Measurements from ENCODE around the gene CD300C. TPM values are rescaled to one million over a fixed set of nuclear protein-coding genes. Genes with fewer than 3 reads are reported as not detected.

The CD300C gene
- total RNA-seq, 1 experiment from 2014 or later = not detected

GRCh38 chr17:74579900-74580299, 34.0 kb upstream of the CD300C start:
- Mint-ChIP-seq H3K27me3 (ENCODE audit: low read depth) (peaks cover 10% of the 10 kb centered on the region), H3K4me3 (no peak overlapping the region), H3K9me3 (peaks cover 3% of the 10 kb centered on the region; the same call in 1 of the 2 replicates), H3K27ac (no peak overlapping the region), H3K4me1 (peaks cover 6% of the 10 kb centered on the region), H3K36me3 (no peaks in the 10 kb centered on the region)
- ChIA-PET CTCF (interaction anchor here (2.6 kb wide), 1 partner anchor 14 kb away, joined by 14 read pairs; no protein-coding TSS in a partner anchor), POLR2A (no interaction called here)
- DNase-seq (ENCODE audit: low spot score) (no peak), ATAC-seq (no peak)
- no peak for TF ChIP-seq ATF6 (CRISPR knock-in tag; IDR thresholded peaks at IDR 0.05)
- no peak for TF ChIP-seq ZNF121 (CRISPR knock-in tag; IDR thresholded peaks at IDR 0.05)
- TF ChIP-seq CREB1 (CRISPR knock-in tag; IDR thresholded peaks at IDR 0.05) = no peak
- TF ChIP-seq, protein P1, sequence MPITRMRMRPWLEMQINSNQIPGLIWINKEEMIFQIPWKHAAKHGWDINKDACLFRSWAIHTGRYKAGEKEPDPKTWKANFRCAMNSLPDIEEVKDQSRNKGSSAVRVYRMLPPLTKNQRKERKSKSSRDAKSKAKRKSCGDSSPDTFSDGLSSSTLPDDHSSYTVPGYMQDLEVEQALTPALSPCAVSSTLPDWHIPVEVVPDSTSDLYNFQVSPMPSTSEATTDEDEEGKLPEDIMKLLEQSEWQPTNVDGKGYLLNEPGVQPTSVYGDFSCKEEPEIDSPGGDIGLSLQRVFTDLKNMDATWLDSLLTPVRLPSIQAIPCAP (CRISPR knock-in tag; IDR thresholded peaks at IDR 0.05) = no peak

- ChIA-PET CTCF (interaction anchor here (2.6 kb wide), 1 partner anchor 13 kb away, joined by 14 read pairs; no protein-coding TSS in a partner anchor), POLR2A (no interaction called here)
- Mint-ChIP-seq H3K27ac (no peak overlapping the region), H3K9me3 (peaks cover 3% of the 10 kb centered on the region; the same call in 1 of the 2 replicates), H3K4me3 (no peak overlapping the region), H3K27me3 (ENCODE audit: low read depth) (peaks cover 11% of the 10 kb centered on the region), H3K36me3 (no peaks in the 10 kb centered on the region), H3K4me1 (peaks cover 6% of the 10 kb centered on the region)
- ATAC-seq = no peak
- TF ChIP-seq TP53 (CRISPR knock-in tag; IDR thresholded peaks at IDR 0.05) (no peak), SOX15 (CRISPR knock-in tag; IDR thresholded peaks at IDR 0.05) (no peak), USF2 (CRISPR knock-in tag; IDR thresholded peaks at IDR 0.05) (no peak), NFATC4 (CRISPR knock-in tag; IDR thresholded peaks at IDR 0.05) (no peak), JAZF1 (CRISPR knock-in tag; IDR thresholded peaks at IDR 0.05) (no peak), ZNF423 (CRISPR knock-in tag; IDR thresholded peaks at IDR 0.05) (no peak), NFYB (CRISPR knock-in tag; conservative IDR thresholded peaks at IDR 0.05; ENCODE audit: low read depth) (no peak), E2F4 (CRISPR knock-in tag; IDR thresholded peaks at IDR 0.05; ENCODE audit: borderline replicate concordance, low read depth) (no peak), E2F1 (CRISPR knock-in tag; IDR thresholded peaks at IDR 0.05) (no peak), HMGA2 (CRISPR knock-in tag; IDR thresholded peaks at IDR 0.05) (no peak), EMX1 (CRISPR knock-in tag; IDR thresholded peaks at IDR 0.05) (no peak)
- TF ChIP-seq, protein P1 (CRISPR knock-in tag; IDR thresholded peaks at IDR 0.05) = no peak
- TF ChIP-seq, protein P2, sequence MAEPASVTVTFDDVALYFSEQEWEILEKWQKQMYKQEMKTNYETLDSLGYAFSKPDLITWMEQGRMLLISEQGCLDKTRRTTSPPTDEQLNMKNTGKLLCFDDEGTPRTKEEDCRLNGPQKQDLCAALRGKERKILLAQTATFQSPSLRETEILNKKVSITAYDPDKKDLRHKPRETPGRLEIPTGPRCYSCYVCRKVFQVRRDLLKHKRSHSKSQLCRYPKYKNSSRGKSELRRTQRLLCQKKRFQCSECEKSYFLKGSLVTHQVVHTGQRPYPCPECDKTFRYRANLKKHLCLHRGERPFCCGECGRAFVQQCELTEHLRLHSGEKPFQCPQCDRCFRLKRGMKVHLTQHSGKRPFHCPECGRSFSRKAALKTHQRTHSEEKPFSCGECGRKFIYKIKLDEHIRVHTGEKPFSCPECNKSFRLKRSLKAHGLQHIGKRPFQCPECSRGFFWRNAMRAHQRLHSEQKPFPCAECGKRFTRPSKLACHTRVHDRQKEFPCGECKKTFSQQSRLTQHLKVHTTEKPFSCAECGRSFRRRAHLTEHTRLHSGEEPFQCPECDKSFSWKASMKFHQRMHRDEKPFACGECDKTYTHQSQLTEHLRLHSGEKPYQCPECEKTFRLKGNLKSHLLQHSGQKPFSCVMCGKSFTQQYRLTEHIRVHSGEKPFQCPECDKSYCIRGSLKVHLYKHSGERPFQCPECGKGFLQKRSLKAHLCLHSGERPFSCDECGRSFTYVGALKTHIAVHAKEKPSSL (CRISPR knock-in tag; conservative IDR thresholded peaks at IDR 0.05) = no peak
- TF ChIP-seq, protein P3, sequence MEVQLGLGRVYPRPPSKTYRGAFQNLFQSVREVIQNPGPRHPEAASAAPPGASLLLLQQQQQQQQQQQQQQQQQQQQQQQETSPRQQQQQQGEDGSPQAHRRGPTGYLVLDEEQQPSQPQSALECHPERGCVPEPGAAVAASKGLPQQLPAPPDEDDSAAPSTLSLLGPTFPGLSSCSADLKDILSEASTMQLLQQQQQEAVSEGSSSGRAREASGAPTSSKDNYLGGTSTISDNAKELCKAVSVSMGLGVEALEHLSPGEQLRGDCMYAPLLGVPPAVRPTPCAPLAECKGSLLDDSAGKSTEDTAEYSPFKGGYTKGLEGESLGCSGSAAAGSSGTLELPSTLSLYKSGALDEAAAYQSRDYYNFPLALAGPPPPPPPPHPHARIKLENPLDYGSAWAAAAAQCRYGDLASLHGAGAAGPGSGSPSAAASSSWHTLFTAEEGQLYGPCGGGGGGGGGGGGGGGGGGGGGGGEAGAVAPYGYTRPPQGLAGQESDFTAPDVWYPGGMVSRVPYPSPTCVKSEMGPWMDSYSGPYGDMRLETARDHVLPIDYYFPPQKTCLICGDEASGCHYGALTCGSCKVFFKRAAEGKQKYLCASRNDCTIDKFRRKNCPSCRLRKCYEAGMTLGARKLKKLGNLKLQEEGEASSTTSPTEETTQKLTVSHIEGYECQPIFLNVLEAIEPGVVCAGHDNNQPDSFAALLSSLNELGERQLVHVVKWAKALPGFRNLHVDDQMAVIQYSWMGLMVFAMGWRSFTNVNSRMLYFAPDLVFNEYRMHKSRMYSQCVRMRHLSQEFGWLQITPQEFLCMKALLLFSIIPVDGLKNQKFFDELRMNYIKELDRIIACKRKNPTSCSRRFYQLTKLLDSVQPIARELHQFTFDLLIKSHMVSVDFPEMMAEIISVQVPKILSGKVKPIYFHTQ (CRISPR knock-in tag; IDR thresholded peaks at IDR 0.05) = no peak
- DNase-seq (ENCODE audit: low spot score) = no peak
Observed at GRCh38 chr17:74578979-74579378, 33.1 kb upstream of the CD300C start.

Measured in WTC11 (cell line).